GM18868 (cell line): ENCODE data around the gene RABGAP1L.
"Not testable (repeated sequence)": the region's sequence is repeated elsewhere in the genome, so short reads cannot be mapped to it uniquely, and the experiment has no call there.

Experiments
- ATAC-seq: cut with Tn5 transposase; IDR thresholded peaks from one replicate; pipeline ENCODE4 v1.9.1; 2021; ENCODE audit warnings: mild to moderate bottlenecking, moderate library complexity; ENCODE audit not compliant: unreplicated experiment

Gene RABGAP1L

DNA sequence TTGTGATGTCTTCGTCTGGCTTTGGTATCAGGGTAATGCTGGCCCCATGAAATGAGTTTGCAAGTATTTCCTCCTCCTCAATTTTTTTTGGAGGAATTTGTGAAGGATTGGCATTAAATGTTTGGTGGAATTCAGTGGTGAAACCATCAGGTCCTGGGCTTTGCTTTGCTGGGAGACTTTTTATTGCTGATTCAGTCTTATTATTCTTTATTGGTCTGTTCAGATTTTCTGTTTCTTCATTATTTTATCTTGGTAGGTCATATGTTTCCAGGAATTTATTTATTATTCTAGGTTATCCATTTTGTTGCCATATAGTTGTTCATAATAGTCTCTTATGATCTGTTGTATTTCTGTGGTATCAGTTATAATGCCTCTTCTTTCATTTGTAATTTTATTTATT, 126.7 kb downstream of the RABGAP1L start:
- ATAC-seq = no peak

DNA sequence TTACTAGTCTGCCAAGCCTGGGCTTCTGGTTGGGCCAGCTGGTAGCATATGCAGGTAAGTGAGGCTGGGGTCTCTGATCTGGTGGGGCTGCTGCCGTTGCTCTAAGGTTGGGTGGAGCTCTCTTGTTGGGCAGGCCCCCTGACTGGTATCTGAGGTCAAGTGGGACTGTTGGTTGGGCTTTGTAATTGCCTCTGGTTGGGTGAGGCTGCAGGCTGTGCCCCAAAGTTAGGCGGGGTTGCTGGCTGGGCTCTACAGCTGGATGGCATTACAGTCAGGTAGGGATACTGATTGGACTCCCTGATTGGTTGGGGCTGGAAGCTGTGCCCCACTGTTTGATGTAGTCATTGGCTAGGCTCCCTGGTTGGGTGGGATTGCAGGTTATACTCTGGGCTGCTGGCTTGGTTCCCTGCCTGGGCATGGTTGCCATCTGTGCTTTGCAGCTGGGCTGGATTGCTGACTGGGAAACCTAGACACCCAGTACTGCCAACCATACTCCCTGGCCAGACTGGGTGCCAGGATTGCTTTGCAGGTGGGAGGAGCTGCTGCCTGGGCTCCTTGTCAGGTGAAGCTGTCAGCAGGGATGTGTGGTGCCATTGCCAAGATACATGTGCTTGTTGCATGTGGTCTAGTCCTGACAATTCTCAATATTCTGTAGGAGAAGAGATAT, 130.5 kb downstream of the RABGAP1L start:
- no peak for ATAC-seq

DNA sequence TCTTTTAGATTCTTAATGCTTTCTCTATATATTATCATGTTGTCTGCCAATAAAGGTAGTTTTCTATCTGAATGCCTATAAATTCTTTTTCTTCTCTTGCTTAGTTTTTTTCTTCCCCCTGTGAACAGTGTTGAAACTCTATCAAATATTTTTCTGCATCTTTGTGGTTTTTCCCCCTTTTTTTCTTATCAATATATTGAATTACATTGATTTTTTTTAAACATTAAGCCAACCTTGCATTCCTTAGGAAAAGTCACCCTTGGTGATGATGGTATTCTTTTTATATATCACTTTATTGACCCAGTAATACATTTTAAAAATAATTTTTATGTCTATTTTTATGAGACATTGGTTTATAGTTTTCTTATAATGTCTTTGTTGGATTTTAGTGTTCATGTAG, 131.7 kb downstream of the RABGAP1L start:
- no peak for ATAC-seq

- no peak for ATAC-seq
Observed at GRCh38 chr1:174296309-174296708, 137.0 kb downstream of the RABGAP1L start.

DNA sequence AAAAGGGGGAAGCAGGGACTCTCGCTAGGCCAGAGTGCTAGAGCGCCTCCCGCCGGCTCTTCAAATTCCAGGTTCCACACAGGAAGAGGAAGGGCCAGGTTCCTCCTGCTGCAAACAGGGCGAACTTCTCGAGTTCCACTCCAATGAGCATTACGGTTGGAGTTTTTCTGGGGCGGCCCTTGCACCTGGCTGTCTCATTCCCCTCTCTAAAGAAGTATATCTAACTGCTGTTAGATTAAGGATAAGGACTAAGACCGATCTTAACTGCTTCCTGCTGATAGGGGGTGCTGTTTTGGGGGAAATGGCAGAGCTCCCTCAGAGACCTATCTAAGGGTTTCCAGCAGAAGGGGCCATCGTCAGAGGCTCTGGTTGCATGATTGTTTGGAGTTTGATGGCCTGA, 138.0 kb downstream of the RABGAP1L start:
- ATAC-seq = no peak

- no peak for ATAC-seq
Observed at GRCh38 chr1:174301295-174302077, 142.2 kb downstream of the RABGAP1L start.

GRCh38 chr1:174308604-174309003, 149.3 kb downstream of the RABGAP1L start:
- ATAC-seq = no peak

GRCh38 chr1:174309490-174309889, 150.2 kb downstream of the RABGAP1L start:
- no peak for ATAC-seq

GRCh38 chr1:174314433-174314832, 155.1 kb downstream of the RABGAP1L start:
- no peak for ATAC-seq

DNA sequence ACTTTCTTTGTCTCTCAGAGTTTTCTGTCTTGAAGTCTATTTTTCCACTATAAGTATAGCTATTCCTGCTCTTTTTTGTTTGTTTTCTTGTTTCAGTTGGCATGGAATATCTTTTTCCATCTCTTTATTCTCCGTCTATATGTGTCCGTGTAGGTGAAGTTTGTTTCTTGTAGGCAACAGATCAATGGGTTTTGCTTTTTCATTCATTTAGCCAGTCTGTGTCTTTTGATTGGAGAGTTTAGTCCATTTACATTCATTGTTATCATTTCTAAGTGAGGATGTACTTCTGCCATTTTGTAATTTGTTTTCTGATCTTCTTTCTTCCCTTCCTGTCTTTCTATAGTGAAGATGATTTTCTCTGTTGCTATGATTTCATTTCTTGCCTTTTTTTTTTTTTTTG, 155.9 kb downstream of the RABGAP1L start:
- ATAC-seq = no peak

DNA sequence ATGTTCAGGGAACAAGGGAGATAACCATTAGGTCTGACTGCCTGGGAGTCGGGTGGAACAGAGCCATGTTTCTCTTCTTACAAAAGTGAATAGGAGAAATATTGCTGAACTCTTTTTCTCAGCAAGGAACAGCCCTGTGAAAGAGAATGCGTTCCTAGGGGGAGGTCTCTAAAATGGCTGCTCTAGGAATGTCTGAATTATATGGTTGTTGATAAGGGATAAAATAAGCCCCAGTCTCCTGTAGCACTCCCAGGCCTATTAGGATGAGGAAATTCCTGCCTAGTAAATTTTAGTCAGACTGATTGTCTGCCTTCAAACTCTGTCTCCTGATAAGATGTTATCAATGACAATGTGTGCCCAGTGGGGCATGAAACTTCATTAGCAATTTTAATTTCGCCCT, 161.6 kb downstream of the RABGAP1L start:
- not testable (repeated sequence) for ATAC-seq

DNA sequence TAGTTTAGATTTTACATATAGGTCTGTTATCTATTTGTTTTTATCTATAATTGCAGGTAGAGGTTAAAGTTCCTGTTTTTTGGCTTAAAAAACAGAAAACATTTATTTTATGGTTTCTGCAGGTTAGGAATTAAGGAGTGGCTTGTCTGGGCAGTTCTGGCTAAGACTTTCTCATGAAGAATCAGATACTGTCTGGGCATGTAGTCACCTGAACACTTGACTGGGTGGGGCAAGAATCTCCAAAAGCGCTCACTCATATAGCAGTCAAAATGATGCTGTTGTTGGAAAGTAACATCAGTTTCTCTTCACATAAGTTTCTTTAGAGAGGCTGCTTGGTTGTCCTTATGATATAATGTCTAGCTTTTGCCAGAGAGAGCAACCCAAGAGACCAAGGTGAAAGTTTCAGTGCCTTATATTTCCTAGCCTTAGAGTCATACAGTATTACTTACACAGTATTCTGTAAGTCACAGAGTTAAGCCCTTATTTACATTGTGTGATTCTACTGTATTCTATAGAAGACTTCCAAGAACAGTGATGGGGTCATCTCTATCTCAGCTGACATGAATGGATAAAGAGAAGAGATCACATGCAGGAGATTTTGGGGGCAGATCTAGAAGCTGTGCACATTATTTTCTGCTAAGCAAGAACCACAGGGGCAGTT, 163.0 kb downstream of the RABGAP1L start:
- no peak for ATAC-seq

GRCh38 chr1:174324493-174324892, 165.2 kb downstream of the RABGAP1L start:
- no peak for ATAC-seq

GRCh38 chr1:174324939-174325338, 165.6 kb downstream of the RABGAP1L start:
- no peak for ATAC-seq

DNA sequence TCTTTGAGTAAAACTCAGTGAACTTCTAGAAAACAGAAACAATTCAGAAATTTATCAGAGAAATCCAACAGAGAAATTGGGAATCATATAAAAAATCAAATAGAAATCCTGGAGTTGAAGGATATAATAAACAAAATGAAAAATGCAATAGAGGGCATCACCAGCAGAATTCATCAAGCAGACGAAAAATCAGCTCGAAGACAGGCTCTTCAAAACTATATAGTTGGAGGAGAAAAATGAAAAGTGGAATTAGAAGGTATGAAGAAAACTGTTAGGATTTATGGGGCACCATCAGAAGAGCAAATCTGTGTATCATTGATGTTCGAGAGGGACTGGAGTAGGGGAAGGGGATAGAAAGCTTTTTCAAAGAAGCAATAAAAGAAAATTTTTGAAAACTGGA, 167.0 kb downstream of the RABGAP1L start:
- ATAC-seq = no peak

GRCh38 chr1:174333437-174333836, 174.1 kb downstream of the RABGAP1L start:
- no peak for ATAC-seq

DNA sequence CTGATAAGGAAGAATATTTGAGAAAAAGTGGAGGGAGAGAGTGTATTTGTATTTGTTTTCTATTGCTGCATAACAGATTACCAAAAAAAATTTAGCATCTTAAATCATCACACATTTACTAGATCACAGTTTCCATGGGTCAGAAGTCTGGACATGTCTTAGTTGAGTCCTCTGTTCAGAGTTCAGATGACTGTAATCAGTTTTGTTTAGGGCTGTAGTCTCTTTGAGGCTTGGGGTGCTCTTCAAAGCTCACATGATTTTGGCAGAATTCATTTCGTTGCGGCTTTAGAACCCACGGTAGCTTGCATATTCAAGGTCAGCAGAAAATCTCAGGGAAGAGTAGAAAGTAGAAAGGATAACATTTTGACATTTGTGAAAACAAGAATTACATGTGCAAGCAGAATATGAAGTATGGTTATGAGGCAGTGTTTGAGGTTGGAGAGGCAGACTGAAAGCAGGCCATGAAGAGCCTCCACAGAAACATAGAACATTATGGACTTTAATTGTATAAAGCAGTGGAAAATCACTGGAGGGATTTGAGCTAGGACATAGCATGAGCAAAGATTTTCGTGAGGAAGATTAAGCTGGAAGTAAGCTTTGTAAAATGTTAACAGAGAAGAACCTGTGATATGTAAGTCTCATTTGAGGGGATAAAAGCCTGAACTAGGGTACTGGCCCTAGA, 177.8 kb downstream of the RABGAP1L start:
- ATAC-seq = no peak

DNA sequence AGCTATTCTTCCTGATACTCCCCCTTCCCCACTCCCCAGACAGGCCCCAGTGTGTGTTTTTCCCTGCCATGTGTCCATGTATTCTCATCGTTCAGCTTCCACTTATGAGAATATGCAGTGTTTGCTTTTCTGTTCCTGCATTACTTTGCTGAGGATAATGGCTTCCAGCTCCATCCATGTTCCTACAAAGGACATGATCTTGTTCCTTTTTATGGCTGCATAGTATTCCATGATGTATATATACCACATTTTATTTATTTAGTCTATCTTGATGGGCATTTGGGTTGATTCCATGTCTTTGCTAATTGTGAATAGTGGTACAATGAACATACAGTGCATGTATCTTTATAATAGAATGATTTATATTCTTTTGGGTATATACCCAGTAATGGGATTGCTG, 181.1 kb downstream of the RABGAP1L start:
- ATAC-seq = not testable (repeated sequence)

DNA sequence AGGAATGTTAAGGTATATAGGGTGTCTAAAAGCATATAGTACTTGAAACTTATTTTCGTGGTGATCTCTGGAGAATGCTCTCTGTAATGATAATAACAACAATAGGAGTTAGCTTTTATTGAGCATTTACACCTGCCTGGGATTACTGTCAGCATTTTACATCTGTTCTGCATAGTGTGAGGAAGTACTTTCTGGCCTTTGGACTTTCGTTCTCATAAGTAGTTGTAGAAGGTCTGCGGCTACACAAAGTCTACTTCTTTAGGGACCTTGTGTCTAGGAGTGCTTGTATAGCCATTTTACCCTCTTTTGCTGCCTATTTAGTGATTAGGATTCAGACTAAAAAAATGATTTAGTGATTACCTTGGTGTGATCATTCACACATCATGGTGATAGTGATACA, 184.8 kb downstream of the RABGAP1L start:
- ATAC-seq = peak; percentile 90

- no peak for ATAC-seq
Observed at GRCh38 chr1:174352117-174352516, 192.8 kb downstream of the RABGAP1L start.

DNA sequence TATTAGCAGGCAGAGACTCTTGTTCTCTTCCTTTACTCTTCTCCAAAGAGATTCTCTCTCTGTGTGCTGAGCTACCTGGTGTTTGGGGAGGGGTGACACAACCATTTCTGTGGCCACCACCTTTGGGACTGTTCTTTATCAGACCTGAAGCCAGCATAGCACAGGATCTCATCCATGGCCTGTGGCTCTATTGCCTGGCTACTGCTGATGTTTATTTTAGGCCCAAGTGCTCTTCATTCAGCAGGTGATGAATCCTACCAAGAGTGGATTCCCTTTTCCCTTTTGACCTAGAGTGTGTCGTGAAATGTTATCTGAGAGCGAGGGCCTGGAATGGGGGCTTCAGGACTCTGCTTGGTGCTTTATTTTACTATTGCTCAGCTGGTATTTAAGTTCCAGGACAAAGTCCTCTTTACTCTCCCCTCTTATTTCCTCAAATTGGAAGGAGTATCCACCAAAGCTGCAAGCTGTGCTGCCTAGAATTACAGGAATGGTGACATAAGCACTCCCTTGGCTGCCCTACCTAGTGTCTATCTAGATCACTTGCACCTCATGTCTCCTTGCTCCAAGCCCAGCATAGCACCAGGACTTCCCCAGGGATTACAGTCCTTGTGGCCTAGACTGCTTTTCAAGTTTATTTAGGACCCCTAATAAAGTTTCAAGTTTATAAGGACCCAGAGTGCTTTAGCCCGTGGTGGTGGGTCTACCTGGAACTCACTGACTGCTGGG, 193.7 kb downstream of the RABGAP1L start:
- no peak for ATAC-seq
